Measurements from ENCODE around the gene CISTR. TPM values are rescaled to one million over a fixed set of nuclear protein-coding genes. Genes with fewer than 3 reads are reported as not detected.

Gene CISTR
- total and polyA plus RNA-seq, 2 experiments from 2014 or later: not detected

DNA sequence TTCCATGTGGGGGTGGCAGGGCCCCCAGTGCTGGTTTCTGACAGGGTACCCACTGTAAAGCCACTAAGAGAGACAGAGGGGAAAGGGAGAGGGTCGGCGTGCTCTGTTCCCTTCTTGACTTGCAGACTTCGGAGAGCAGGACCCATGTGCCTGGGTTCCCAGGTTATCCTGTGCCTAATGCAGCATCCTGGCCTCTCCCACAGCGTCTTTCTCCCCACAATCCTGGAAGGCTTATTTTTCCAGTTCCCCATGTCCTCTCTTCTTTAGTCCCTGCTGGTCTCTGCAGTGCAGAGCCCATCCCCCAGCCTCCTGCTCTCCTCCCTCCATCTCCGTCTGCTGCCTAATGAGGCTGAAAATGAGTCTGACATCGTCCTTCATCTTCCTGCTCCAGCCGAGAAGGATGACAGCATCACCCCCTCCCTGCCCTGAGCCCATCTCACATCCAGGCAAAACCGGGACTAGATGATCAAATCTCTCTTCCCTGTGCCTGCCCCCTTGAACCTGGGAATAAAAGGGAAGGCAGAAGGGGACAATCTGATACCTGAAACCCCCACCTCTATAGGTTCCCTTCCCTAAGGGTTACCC, 39.6 kb downstream of the CISTR start (continued):
- TF ChIP-seq, protein P1, sequence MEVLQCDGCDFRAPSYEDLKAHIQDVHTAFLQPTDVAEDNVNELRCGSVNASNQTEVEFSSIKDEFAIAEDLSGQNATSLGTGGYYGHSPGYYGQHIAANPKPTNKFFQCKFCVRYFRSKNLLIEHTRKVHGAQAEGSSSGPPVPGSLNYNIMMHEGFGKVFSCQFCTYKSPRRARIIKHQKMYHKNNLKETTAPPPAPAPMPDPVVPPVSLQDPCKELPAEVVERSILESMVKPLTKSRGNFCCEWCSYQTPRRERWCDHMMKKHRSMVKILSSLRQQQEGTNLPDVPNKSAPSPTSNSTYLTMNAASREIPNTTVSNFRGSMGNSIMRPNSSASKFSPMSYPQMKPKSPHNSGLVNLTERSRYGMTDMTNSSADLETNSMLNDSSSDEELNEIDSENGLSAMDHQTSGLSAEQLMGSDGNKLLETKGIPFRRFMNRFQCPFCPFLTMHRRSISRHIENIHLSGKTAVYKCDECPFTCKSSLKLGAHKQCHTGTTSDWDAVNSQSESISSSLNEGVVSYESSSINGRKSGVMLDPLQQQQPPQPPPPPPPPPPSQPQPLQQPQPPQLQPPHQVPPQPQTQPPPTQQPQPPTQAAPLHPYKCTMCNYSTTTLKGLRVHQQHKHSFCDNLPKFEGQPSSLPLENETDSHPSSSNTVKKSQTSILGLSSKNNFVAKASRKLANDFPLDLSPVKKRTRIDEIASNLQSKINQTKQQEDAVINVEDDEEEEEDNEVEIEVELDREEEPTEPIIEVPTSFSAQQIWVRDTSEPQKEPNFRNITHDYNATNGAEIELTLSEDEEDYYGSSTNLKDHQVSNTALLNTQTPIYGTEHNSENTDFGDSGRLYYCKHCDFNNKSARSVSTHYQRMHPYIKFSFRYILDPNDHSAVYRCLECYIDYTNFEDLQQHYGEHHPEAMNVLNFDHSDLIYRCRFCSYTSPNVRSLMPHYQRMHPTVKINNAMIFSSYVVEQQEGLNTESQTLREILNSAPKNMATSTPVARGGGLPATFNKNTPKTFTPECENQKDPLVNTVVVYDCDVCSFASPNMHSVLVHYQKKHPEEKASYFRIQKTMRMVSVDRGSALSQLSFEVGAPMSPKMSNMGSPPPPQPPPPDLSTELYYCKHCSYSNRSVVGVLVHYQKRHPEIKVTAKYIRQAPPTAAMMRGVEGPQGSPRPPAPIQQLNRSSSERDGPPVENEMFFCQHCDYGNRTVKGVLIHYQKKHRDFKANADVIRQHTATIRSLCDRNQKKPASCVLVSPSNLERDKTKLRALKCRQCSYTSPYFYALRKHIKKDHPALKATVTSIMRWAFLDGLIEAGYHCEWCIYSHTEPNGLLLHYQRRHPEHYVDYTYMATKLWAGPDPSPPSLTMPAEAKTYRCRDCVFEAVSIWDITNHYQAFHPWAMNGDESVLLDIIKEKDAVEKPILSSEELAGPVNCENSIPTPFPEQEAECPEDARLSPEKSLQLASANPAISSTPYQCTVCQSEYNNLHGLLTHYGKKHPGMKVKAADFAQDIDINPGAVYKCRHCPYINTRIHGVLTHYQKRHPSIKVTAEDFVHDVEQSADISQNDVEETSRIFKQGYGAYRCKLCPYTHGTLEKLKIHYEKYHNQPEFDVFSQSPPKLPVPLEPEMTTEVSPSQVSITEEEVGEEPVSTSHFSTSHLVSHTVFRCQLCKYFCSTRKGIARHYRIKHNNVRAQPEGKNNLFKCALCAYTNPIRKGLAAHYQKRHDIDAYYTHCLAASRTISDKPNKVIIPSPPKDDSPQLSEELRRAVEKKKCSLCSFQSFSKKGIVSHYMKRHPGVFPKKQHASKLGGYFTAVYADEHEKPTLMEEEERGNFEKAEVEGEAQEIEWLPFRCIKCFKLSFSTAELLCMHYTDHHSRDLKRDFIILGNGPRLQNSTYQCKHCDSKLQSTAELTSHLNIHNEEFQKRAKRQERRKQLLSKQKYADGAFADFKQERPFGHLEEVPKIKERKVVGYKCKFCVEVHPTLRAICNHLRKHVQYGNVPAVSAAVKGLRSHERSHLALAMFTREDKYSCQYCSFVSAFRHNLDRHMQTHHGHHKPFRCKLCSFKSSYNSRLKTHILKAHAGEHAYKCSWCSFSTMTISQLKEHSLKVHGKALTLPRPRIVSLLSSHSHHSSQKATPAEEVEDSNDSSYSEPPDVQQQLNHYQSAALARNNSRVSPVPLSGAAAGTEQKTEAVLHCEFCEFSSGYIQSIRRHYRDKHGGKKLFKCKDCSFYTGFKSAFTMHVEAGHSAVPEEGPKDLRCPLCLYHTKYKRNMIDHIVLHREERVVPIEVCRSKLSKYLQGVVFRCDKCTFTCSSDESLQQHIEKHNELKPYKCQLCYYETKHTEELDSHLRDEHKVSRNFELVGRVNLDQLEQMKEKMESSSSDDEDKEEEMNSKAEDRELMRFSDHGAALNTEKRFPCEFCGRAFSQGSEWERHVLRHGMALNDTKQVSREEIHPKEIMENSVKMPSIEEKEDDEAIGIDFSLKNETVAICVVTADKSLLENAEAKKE (CRISPR knock-in tag; IDR thresholded peaks at IDR 0.05): no peak

DNA sequence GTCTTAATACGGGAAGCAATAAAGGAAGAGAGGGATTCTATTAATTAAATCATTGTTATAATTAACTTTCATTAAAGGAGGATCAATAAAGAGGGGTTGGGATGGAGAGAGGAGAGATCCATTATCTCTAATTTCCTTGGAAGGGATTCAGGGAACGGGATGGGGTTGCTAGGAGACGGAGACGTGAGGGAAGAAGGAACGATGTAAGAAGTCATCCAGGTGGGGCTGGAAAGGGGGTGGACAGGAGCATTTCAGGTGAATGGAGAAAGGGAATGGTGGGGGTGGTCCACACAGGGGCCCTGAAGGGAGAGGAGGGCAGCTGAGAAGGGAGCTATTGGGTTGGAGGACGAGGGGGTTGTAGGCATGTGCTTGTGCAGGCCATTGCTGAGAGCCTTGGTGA, 41.7 kb downstream of the CISTR start:
- ATAC-seq (no peak), DNase-seq (ENCODE audit: low spot score) (no peak)
- Mint-ChIP-seq H3K36me3 (ENCODE audit: low read depth) (no peaks in the 10 kb centered on the region), H3K4me1 (peaks cover 3% of the 10 kb centered on the region; the same call in 2 of the 3 replicates), H3K4me3 (no peak overlapping the region), H3K27ac (no peak overlapping the region), H3K27me3 (ENCODE audit: insufficient read depth, low read depth, poor library complexity) (peaks cover 10% of the 10 kb centered on the region), H3K9me3 (no peaks in the 10 kb centered on the region)
- H3K4me1 ChIP-seq (ENCODE audit: insufficient read depth): no peaks in the 10 kb centered on the region
- no peak overlapping the region for H3K27ac ChIP-seq (ENCODE audit: low read depth)
- H3K79me2 ChIP-seq (replicated peaks; ENCODE audit: insufficient read depth): no peaks in the 10 kb centered on the region
- no peaks in the 10 kb centered on the region for H3K9me2 ChIP-seq (ENCODE audit: insufficient read depth)
- no peaks in the 10 kb centered on the region for H3K36me3 ChIP-seq (ENCODE audit: insufficient read depth)
- no peak overlapping the region for H2AFZ ChIP-seq
- peaks cover 9% of the 10 kb centered on the region; the same call in 1 of the 2 replicates for H3K27me3 ChIP-seq (ENCODE audit: insufficient read depth)
- no peak overlapping the region for H3K4me3 ChIP-seq
- H3F3A ChIP-seq (replicated peaks; ENCODE audit: low read depth): no peaks in the 10 kb centered on the region
- no peaks in the 10 kb centered on the region for H4K20me1 ChIP-seq (replicated peaks; ENCODE audit: insufficient read depth)
- H3K4me2 ChIP-seq: no peak overlapping the region
- TF ChIP-seq JUNB (IDR thresholded peaks at IDR 0.05; ENCODE audit: unreplicated experiment) (no peak), ZNF114 (CRISPR knock-in tag; IDR thresholded peaks at IDR 0.05) (no peak), CREB1 (CRISPR knock-in tag; IDR thresholded peaks at IDR 0.05; ENCODE audit: low read depth) (no peak)
- TF ChIP-seq, protein P1 (CRISPR knock-in tag; IDR thresholded peaks at IDR 0.05): no peak
- TF ChIP-seq, protein P2, sequence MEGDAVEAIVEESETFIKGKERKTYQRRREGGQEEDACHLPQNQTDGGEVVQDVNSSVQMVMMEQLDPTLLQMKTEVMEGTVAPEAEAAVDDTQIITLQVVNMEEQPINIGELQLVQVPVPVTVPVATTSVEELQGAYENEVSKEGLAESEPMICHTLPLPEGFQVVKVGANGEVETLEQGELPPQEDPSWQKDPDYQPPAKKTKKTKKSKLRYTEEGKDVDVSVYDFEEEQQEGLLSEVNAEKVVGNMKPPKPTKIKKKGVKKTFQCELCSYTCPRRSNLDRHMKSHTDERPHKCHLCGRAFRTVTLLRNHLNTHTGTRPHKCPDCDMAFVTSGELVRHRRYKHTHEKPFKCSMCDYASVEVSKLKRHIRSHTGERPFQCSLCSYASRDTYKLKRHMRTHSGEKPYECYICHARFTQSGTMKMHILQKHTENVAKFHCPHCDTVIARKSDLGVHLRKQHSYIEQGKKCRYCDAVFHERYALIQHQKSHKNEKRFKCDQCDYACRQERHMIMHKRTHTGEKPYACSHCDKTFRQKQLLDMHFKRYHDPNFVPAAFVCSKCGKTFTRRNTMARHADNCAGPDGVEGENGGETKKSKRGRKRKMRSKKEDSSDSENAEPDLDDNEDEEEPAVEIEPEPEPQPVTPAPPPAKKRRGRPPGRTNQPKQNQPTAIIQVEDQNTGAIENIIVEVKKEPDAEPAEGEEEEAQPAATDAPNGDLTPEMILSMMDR (conservative IDR thresholded peaks at IDR 0.05; ENCODE audit: low read depth in 2 of 2): no peak
- TF ChIP-seq, protein P3, sequence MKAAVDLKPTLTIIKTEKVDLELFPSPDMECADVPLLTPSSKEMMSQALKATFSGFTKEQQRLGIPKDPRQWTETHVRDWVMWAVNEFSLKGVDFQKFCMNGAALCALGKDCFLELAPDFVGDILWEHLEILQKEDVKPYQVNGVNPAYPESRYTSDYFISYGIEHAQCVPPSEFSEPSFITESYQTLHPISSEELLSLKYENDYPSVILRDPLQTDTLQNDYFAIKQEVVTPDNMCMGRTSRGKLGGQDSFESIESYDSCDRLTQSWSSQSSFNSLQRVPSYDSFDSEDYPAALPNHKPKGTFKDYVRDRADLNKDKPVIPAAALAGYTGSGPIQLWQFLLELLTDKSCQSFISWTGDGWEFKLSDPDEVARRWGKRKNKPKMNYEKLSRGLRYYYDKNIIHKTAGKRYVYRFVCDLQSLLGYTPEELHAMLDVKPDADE (IDR thresholded peaks at IDR 0.05): no peak

Data from GM23338 (cell line).